Gastroesophageal sphincter (tissue), 3 donors: ENCODE results near the gene DSC3.

Experiments used
- CTCF ChIP-seq, 4 experiments: fragments of 200-600 bp in 2 of 4; fragments of 450-650 bp in 2 of 4; sonication (generic) in 1 of 4; IDR thresholded peaks; one replicate each; pipeline ENCODE4 v1.5.1; 2017 to 2019; ENCODE audit warnings: antibody characterized with exemption in 4 of 4, mild to moderate bottlenecking in 2 of 4, moderate library complexity in 2 of 4
- EP300 ChIP-seq: sonication (generic); formaldehyde crosslinking; IDR thresholded peaks from one replicate; pipeline ENCODE4 v1.6.1; 2017; ENCODE audit warnings: antibody characterized with exemption, mild to moderate bottlenecking
- POLR2A ChIP-seq, 2 donors: fragments of 450-650 bp; IDR thresholded peaks; one replicate each; pipeline ENCODE4 v1.6.1; 2017; ENCODE audit warnings: antibody characterized with exemption in 2 of 2, mild to moderate bottlenecking in 2 of 2, moderate library complexity in 1 of 2
- POLR2AphosphoS5 ChIP-seq: sonication (generic); formaldehyde crosslinking; IDR thresholded peaks from one replicate; pipeline ENCODE4 v1.6.1; 2017; ENCODE audit warnings: antibody characterized with exemption

- TF ChIP-seq CTCF (IDR thresholded peaks at IDR 0.05) (no peak), POLR2A (IDR thresholded peaks at IDR 0.05) (no peak), POLR2AphosphoS5 (no peak), EP300 (no peak)
Measured at GRCh38 chr18:31057917-31058316, 15.4 kb upstream of the DSC3 start.
